Right lobe of liver (tissue), 4 donors: ENCODE results near the gene IQUB.

ENCODE experiments used
- CTCF ChIP-seq, 4 donors: fragments of 200-600 bp in 3 of 4; fragments of 450-650 bp in 1 of 4; IDR thresholded peaks; one replicate each; pipeline versions ENCODE4 v1.5.1 to v1.8.0; 2016 to 2022; ENCODE audit warnings: antibody characterized with exemption in 4 of 4, mild to moderate bottlenecking in 2 of 4
- POLR2A ChIP-seq: fragments of 450-650 bp; IDR thresholded peaks from one replicate; pipeline ENCODE4 v1.6.1; 2017; ENCODE audit warnings: antibody characterized with exemption, mild to moderate bottlenecking
- donor health status: DM: no; HTN: no; CAD: no.
- donor health status: DM: no; HTN: no; CAD: no.
- donor health status: DM: no; HTN: yes; CAD: no.

DNA sequence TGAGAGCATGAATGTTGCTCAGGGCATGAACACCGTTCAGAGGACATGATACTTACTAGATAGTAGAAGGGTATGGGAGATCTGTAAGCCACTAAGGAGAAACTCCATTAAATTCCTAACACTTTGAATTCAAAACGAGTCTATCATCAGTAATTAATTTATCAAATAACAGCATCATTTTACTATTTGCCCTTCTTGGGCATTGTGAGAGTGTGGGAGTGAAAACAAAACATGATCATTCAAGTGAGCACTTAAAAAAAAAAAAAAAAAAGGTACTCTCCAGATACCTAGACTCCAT, 46.7 kb upstream of the IQUB start:
- no peak for TF ChIP-seq CTCF (IDR thresholded peaks at IDR 0.05)
- no peak for TF ChIP-seq POLR2A
